Ascending aorta (tissue), 2 donors: ENCODE measurements around the gene POMT2. TPM values are rescaled to one million over a fixed set of nuclear protein-coding genes. Genes with fewer than 3 reads are reported as not detected.
A peak's percentile ranks its signal among the peaks of the same experiment; 100 is the strongest.

Source experiments
- DNase-seq, 2 donors: peaks; one replicate each; pipeline ENCODE4 v3.0.0-alpha.2; 2019; ENCODE audit warnings: low spot score in 2 of 2
- H3K27ac ChIP-seq, 2 donors: fragments of 200-600 bp; sonication (generic); one replicate each; pipeline ENCODE4 v1.5.1; 2016 to 2017; ENCODE audit warnings: mild to moderate bottlenecking in 1 of 2
- H3K27me3 ChIP-seq: fragments of 200-600 bp; sonication (generic); one replicate; pipeline ENCODE4 v1.5.1; 2017
- H3K36me3 ChIP-seq, 2 donors: fragments of 200-600 bp; sonication (generic); one replicate each; pipeline ENCODE4 v1.5.1; 2016
- H3K4me1 ChIP-seq, 2 donors: fragments of 200-600 bp; sonication (generic); one replicate each; pipeline ENCODE4 v1.5.1; 2016 to 2017; ENCODE audit warnings: mild to moderate bottlenecking in 1 of 2
- H3K4me3 ChIP-seq, 2 donors: fragments of 200-600 bp; sonication (generic); one replicate each; pipeline ENCODE4 v1.5.1; 2016 to 2017; ENCODE audit warnings: mild to moderate bottlenecking in 1 of 2
- H3K9me3 ChIP-seq, 2 donors: fragments of 200-600 bp; sonication (generic); one replicate each; pipeline ENCODE4 v1.5.1; 2016
- intact Hi-C: fragments of 100-400 bp; cut with DNase I; formaldehyde crosslinking; loops from one replicate; pipeline ENCODE4 v1.15.1; 2023
- total RNA-seq: library from RNA; depleted of rRNA; stranded (reverse); fragments of >200 nt; gene quantifications from one replicate; pipeline ENCODE4 v1.1.0, GENCODE V29; 2016
- TF ChIP-seq, protein P1 (sequence below), 3 experiments: fragments of 200-600 bp in 2 of 3; fragments of 450-650 bp in 1 of 3; sonication (generic) in 2 of 3; IDR thresholded peaks; one replicate each; pipeline ENCODE4 v1.5.1; 2016 to 2019; ENCODE audit warnings: antibody characterized with exemption in 3 of 3, mild to moderate bottlenecking in 1 of 3, moderate library complexity in 1 of 3

POMT2 gene
- total RNA-seq, 1 donor from 2014 or later = 28.4 TPM

DNA sequence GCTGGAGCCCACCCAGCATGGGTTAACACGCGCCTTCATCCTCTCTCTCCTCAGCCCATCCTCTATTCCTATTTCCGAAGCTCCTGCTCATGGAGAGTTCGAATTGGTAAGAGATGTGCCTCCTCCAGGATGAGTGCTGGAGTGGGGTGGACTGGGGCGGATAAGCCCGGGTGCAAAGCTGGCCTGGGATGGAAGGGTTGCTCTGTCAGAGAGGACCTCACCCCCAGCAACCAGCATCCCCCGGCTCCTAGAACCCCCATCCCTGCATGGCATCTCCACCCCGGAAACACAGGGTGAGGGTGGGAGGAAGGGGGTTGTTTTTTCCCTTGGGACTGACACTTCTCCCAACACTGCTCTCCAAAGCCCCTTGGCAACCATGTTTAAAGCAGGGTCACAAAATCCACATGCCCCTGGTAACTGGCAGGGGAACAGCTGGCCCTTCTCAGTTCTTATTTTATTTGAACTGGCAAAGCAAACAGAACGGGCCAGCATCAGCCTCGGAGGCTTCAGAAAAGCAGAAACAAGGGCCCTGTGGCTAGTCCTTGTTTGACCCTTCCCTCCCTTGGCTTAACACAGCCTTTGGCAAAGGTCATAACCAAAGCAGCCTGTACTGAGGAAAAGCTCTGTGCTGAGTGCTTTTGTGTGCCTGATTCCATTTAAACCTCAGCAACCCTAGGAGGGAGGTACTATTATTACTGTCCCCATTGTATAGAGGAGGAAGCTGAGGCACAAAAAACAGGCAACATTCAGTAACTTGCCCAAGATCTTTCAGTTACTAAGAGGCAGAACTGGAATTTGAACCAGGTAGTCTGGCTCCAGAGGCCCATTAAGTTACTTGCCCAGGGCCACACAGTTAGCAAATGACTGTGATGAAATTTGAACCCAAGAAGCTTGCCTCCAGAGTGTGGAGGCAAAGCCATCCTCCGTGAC is 4.4 kb upstream of the POMT2 start:
- H3K27me3 ChIP-seq = no peaks in the 10 kb centered on the region
- no peak overlapping the region for H3K4me3 ChIP-seq
- H3K36me3 ChIP-seq = no peaks in the 10 kb centered on the region
- H3K27ac ChIP-seq = no peak overlapping the region
- TF ChIP-seq, protein P1, sequence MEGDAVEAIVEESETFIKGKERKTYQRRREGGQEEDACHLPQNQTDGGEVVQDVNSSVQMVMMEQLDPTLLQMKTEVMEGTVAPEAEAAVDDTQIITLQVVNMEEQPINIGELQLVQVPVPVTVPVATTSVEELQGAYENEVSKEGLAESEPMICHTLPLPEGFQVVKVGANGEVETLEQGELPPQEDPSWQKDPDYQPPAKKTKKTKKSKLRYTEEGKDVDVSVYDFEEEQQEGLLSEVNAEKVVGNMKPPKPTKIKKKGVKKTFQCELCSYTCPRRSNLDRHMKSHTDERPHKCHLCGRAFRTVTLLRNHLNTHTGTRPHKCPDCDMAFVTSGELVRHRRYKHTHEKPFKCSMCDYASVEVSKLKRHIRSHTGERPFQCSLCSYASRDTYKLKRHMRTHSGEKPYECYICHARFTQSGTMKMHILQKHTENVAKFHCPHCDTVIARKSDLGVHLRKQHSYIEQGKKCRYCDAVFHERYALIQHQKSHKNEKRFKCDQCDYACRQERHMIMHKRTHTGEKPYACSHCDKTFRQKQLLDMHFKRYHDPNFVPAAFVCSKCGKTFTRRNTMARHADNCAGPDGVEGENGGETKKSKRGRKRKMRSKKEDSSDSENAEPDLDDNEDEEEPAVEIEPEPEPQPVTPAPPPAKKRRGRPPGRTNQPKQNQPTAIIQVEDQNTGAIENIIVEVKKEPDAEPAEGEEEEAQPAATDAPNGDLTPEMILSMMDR (IDR thresholded peaks at IDR 0.05) = no peak
- intact Hi-C loops = loop anchor here (5.0 kb wide), 1 partner anchor 382 kb away; the partner anchor contains the start of genes ALKBH1 and SLIRP
- no peaks in the 10 kb centered on the region for H3K4me1 ChIP-seq
- no peaks in the 10 kb centered on the region for H3K9me3 ChIP-seq
- no peak for DNase-seq

GRCh38 chr14:77324289-77324688 is 3.6 kb upstream of the POMT2 start:
- TF ChIP-seq, protein P1 (IDR thresholded peaks at IDR 0.05) = no peak
- Histone ChIP-seq H3K27me3 (no peaks in the 10 kb centered on the region), H3K36me3 (no peaks in the 10 kb centered on the region), H3K9me3 (no peaks in the 10 kb centered on the region), H3K4me1 (peaks cover 0 to 7% of the 10 kb centered on the region in 2 donors), H3K4me3 (no peak overlapping the region), H3K27ac (no peak overlapping the region)
- intact Hi-C loops = loop anchor here (5.0 kb wide), 1 partner anchor 383 kb away; the partner anchor contains the start of genes ALKBH1 and SLIRP
- DNase-seq = no peak

GRCh38 chr14:77323571-77323970 is 2.9 kb upstream of the POMT2 start:
- H3K4me3 ChIP-seq = no peak overlapping the region

DNA sequence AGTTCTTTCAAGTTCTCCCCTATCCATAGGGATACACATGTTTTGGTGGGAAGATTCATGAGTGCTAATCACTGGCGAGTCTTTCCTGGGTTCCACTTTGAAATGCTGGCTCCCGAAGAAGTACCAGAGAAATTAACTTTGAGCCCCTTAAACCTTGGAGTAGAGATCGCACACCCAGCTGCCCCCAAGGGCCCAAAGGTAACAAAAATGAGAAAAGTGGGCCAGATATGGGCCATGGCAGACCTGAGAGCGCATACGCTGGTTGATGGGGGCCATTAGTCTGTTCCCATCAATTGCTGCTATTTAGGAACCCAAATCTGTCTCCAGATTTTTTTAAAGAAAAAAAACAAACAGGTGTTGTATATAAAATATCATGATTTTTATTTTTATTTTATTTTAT is 2.3 kb upstream of the POMT2 start:
- Histone ChIP-seq H3K27ac (no peak overlapping the region), H3K27me3 (no peaks in the 10 kb centered on the region), H3K4me3 (no peak overlapping the region), H3K4me1 (peaks cover 0 to 8% of the 10 kb centered on the region in 2 donors), H3K36me3 (no peaks in the 10 kb centered on the region), H3K9me3 (no peaks in the 10 kb centered on the region)
- TF ChIP-seq, protein P1 (IDR thresholded peaks at IDR 0.05) = no peak
- intact Hi-C loops = loop anchor here (5.0 kb wide), 1 partner anchor 384 kb away; the partner anchor contains the start of genes ALKBH1 and SLIRP
- DNase-seq = no peak

More at GRCh38 chr14:77323571-77323970, 2.9 kb upstream of the POMT2 start:
- no peaks in the 10 kb centered on the region for H3K27me3 ChIP-seq
- peaks cover 0 to 8% of the 10 kb centered on the region in 2 donors for H3K4me1 ChIP-seq
- no peak overlapping the region for H3K27ac ChIP-seq
- TF ChIP-seq, protein P1 (IDR thresholded peaks at IDR 0.05) = no peak
- H3K9me3 ChIP-seq = no peaks in the 10 kb centered on the region
- intact Hi-C loops = loop anchor here (5.0 kb wide), 1 partner anchor 384 kb away; the partner anchor contains the start of genes ALKBH1 and SLIRP
- no peak for DNase-seq
- no peaks in the 10 kb centered on the region for H3K36me3 ChIP-seq

DNA sequence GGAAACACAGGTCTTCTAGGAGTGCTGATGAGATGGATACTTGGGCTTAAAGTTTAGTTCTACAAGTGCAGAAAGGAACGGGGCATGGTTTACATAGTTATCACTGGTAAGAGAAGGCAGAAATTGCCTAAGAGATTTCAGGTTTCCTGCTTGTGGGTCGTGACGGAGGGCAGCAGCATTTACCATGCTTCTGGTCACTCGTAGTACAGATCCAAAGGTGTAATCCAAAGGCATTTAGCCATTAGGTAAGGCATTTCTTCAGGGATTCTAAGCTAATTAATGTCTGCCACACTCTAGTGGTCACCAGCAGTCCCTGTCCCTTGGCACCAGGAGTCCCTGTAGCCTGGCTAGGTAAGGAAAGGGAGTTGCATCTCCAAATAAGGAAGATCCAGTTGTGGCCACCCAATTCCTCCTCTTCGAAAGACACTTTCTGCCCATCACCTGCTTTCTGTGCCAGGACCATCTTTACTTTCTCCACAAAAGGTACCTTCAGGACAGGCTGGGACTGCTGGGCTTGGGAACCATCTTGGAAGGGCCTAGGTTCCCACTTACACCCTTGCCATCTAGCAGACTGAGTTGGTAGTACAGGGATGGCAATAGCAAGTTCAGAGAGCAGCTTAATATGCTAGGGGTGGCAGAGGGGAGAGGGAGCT is 1.7 kb upstream of the POMT2 start:
- intact Hi-C loops = loop anchor here (5.0 kb wide), 1 partner anchor 385 kb away; the partner anchor contains the start of genes ALKBH1 and SLIRP
- Histone ChIP-seq H3K27ac (peak overlapping the region; percentile 94 to 97), H3K9me3 (no peaks in the 10 kb centered on the region), H3K36me3 (no peaks in the 10 kb centered on the region), H3K4me1 (peaks cover 0 to 8% of the 10 kb centered on the region in 2 donors), H3K4me3 (peak overlapping the region; percentile 76 to 99), H3K27me3 (no peaks in the 10 kb centered on the region)
- TF ChIP-seq, protein P1 (IDR thresholded peaks at IDR 0.05) = no peak
- DNase-seq = no peak
